Activated CD4-positive, CD25-positive, alpha-beta regulatory T cell treated with anti-CD3 and anti-CD28 coated beads, Interleukin-2, amount 50 U/mL, for 24 hours (primary cell): ENCODE measurements around the gene GRAMD1B.
A peak's percentile ranks its signal among the peaks of the same experiment; 100 is the strongest.

Experiments used
- ATAC-seq, 2 donors: fragments of 150-1000 bp; cut with Tn5 transposase; one replicate each; pipeline ENCODE4 v1.10.0; 2021; ENCODE audit warnings: mild to moderate bottlenecking in 1 of 2, moderate library complexity in 1 of 2

GRAMD1B gene

DNA sequence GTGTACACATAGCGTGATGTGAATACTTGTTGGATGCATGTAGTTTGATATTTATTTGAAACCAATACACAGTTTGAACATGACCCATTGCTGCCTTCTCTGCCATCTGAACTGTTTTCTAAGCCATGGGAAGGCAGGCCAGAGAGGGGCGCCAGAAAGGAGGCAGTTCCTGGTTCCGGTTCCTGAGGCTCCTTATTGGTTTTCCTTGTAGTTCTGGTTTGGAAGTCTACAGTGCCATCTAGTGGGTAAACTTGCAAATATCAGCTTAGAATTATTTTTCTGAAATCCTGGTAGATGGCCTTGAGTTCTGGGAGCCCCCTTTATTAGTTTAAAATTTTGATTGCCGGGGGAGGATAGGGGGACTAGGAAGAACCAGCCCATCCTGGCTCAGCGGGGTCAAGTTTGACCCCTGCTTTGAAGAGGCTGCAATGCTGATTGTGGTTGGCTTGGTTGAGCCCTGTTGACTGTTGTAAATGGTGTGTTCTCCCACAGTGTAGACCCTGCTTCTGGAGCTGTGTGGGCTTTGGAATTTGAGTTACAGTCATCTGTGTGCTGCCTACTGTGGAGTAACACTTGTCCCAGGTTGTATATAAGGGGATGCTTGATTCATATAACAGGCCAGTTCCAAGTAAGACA is 48.4 kb downstream of the GRAMD1B start:
- ATAC-seq = peak; percentile 44 to 48

DNA sequence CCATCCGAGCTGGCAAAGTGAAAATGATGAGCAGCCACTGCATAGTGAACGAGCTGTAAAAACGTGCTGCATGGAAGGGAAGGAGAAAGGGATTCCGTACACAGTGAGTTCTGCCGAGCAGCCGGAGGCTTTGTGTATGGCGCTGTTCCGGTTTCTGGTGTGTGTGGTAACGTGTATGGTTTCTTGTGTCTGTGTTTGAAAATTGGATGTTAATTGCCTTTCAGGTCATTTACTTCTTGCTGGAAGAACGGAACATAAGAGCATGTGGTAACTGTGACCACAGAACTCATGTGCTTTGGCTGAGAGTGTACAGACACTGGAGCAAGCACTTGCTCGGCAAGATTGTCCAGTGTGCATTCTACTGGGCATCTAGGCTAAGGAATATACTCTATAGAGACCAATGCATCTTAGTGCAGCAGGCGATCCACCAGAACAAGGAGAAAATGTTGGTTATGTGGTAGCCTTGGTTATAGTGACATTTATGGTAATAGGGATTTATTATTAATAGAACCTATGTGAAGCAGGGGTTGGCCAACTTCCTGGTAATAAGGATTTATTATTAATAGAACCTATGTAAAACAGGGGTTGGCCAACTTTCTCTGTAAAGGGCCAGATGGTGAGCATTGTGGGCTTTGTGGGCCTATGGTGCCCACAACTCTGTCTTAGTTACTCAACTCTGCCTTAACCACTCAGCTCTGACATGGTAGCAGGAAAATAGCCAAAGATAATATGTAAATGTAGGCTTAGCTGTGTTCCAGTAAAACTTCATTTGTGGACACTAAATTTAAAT is 49.2 kb downstream of the GRAMD1B start:
- peak in 1 of 2 donors; percentile 58 for ATAC-seq

DNA sequence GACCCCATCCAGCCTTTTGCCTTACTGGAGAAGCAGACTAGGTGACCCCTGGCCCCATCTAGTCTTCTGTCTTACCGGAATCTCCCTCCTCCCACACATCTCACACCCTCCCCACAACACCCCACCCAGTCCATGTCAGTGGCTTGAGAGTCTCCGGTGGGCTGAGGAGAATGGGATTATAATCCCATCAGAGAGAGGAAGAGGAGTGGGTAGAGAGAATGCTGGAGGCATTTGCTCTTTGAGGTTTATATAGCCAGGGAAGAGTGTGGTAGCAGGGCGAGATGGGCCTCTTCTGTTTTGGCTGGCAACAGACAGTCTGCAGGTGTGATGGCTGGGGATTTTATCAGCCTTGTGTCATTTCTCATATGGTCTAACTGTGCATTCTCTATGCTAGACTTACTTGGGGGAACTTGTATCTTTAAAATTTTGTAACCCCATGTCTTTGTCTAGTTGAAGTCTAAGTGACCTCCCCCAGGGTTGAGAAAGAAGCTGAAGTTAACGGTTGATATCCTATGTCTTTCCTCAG is 50.3 kb downstream of the GRAMD1B start:
- ATAC-seq = no peak

DNA sequence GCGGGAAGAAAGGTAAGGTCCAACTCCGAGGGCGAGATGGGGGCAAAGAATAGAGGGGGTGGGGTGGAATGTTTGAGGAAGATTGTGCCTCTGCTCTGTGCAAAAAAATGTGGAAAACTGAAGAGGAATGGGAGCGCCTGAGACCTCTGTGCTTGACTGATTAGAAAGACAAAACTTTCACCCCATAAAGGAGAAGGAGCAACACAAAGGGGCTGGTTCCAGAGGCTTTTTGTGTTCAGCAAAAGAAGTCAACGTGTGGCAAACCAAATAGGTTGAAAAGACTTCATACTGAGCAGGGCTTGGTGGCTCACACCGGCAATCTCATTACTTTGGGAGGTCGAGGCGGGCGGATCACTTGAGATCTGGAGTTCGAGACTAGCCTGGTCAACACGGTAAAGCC is 50.8 kb downstream of the GRAMD1B start:
- ATAC-seq = no peak

DNA sequence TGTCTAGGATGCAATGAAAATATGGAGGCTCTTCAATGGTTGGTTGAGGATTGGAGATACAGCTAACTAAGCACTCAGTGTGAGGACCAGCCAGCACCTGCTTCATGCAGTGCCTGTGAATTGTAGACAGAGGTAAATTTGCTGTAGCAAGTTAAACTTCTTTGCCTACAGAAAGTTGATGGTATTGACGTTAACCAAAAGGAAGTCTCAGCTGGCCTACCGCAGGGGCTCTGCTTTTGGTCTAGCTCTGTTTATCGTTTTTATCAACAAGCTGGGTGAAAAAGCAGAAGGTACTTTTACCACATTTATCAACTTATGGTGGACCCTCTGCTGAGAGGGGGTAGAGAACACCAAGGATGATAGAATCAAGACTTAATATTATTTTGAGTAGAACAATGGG is 51.6 kb downstream of the GRAMD1B start:
- ATAC-seq = no peak

DNA sequence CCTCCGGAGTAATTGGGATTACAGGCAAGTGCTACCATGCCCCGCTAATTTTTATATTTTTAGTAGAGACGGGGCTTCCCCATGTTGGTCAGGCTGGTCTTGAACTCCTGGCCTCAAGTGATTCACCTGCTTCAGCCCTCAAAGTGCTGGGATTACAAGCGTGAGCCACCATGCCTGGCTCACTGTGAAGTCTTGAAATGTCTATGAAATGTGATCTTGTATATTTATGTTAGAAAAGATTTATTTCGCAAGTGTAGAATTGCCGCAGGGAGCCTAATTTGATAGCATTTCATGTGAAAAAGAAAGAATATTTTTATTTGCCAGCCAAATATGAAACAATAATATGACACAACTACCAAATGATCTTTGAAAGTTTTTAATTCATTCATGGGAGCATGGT is 52.1 kb downstream of the GRAMD1B start:
- ATAC-seq = no peak

DNA sequence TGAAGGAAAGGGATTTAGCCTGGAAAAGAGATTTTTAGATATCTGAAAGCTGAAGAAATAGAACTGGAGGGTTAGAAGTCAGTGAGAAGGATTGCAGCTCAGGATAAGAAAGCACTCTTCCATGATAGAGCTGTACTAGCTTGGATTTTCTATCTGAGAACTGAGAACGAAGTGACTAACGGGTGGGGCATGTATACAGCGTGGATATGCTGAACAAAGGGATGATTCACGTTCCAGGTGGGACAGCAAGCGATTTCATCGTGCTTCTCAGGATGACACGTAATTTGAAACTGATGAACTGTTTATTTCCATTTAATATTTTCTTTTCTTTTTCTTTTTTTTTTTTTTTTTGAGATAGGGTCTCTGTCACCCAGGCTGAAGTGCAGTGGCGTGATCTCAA is 53.0 kb downstream of the GRAMD1B start:
- ATAC-seq = peak in 1 of 2 donors; percentile 48

DNA sequence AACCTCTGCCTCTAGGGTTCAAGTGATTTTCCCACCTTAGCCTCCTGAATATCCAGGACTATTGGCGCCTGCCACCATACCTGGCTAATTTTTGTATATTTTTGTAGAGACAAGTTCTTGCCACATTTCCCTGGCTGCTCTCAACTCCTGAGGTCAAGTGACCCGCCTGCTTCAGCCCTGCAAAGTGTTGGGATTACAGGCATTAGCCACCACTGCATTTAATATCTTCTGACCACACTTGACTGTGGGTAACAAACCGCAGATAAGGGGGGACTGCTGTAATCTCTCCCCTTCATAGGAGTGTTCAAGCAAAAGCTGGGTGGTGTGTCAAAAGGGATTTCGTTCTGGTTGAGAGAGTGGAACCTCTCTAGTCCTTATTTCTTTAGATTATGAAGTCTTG is 53.4 kb downstream of the GRAMD1B start:
- ATAC-seq = no peak

DNA sequence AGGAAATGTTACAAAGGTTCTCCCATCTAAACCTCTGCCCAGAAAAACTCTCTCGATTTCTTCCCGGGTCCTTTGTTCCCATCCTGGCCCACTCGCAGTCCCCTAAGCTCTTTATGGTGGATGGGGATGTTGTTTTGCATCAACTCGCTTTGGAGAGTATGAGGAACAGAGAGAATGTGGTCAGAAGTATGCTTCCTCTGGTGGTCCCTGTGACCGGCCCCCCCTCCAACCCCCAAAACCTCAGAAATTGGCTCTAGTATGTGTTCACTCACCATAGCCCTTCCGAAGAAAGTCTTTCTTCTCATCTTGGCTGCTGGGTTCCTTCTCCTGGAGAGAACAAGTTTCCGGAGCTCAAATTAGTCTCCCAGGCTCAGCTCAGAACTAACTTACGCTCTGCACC is 54.4 kb downstream of the GRAMD1B start:
- ATAC-seq = no peak

DNA sequence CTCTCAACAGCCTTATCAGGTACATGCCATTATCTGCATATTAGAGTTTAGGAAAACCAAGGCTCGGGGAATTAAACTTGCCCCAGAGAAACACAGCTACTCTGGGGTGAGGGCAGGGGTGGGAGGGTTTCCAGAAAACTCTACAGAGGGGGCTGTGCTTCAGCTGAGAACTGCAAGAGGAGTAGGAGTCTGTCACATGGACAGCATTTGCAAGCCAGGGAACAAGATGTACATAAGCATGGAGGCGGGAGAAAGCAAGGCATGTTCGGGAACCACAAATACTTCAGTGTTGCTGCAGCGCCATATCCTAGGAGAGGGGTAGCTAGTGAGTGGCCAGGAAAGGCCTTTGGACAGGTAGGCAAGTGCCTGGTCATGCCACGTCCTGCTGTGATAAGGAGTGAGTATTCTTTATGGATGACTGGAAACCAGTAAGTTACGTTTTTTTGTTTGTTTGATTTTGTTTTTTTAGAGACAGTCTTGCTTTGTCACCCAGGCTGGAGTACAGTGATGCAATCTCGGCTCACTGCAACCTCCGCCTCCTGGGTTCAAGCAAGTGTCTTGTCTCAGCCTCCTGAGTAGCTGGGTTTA is 57.2 kb downstream of the GRAMD1B start:
- no peak for ATAC-seq

DNA sequence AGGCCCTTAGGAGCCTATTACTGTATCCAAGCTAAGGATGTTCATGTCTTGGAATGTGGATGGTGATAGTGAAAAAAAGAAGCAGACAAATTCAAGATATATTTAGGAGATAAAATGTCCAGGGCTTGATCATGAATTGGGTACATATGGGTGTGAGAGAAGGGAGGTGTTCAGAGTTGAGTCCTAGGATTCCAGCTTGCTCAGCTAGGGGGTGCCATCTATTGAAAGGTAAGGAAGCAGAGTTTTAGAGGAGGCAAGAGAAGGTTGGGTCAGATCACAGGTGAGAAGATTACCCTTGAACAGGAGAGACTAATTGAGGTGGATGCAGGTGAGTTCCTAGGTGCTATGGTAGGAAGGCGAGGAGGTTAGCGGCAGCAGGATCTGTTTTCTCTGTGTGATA is 60.5 kb downstream of the GRAMD1B start:
- no peak for ATAC-seq

DNA sequence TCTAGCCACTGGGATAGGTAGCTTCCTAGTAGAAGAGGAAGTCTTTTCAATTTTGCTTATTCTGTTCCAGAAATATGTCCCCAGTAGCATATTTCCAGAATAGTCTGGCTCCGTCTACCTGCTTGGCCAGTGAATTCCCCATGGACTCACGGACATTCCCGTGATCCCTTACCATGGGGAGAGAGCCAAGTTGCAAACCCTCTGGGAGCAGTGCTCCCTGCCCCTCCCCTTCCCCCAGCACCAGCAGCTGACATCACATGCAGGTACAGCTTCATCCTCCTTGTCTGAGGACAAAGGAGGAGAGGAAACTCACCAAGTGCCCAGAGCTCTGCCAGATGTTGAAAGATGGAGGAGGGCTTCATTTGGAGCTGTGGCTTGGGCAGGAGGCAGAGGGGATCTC is 61.2 kb downstream of the GRAMD1B start:
- ATAC-seq = no peak

DNA sequence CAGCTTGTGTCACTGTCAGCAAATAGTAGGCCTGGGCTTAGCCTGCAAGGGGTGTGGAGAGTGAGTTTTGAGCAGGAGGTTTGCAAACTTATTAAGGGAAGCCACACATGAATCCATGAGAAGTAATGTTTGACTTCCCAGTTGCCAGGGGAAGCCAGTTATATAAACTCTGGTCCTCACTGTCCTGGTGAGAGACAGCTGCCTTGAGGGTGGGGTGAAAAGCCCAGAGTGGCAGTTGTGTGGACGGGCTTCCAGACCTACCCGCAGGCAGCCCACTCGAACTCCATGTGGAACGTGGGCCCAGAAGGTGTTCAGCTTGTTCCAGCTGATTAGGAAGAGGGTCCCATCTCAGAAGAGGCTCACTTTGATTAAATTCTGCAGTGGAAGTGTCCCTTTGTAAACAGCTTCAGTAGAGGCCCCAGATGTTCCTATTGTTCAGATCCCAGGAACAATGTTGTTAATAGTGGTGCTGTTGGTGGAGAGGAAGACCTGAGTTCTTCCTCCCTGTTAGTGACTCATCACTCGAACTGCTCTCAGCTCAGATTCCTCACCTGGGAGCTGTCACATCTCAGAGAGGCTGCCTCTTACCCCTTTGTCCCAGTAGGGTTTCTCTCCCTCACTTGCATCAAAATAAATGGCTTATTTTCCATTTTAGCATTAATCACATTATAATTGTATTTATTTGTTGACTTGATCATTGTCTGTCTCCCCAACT is 63.4 kb downstream of the GRAMD1B start:
- ATAC-seq = no peak

DNA sequence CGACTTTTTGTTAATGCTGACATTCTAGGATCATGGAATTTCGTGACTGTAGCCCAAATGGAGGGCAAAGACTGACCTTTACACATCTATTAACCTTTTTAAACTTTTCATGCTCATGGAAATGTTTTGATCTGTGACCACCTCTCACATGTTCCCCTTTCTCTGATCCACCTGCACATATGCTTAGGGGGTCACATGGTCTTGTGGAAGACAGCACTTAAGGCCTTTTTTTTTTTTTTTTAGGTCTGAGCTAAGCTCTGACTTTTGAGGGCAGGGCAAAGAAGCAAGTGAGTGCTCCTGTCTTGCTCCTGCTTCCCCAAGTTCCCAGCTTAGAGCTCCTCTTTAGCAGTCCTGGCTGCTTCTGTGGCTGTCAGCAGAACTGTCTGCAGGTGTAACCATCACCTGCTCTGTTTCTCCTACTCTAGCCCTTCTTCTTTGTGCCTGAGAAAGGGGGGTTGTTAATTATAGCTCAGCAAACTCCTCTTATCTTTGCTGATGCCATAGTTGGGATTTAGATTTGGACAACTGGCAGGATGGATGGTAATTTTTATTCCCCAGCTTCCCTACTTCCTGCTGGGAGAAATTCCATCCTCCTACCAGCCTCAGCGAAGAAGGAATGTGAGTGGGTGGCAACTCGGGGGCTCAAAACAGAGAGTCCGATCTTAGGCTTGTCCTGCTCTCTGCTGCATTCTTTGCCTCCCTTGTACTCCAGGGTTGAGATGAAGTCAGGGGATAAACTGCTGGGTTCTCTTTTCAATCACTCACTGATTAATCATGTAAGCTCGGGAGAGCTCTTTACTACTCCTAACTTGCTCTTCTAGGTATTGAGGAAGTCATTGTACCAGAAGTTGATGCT is 64.4 kb downstream of the GRAMD1B start:
- ATAC-seq = no peak

DNA sequence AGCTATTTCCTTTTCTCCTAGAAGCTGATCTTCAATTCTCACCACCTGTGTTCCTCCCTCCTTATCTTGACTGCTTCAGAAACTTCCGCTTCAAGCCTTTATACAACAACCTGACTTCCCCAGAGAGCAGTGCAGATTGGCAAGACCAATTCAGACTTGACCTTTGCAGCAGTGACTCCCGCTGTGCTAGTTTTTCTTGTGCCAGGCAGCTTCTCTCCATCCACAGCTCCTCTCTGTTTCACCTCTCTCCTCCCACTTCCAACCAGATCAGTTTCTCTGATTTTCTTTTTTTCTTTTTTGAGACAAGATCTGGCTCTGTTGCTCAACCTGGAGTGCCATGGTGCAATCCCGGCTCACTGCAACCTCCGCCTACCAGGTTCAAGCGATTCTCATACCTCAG is 74.3 kb downstream of the GRAMD1B start:
- ATAC-seq = no peak

DNA sequence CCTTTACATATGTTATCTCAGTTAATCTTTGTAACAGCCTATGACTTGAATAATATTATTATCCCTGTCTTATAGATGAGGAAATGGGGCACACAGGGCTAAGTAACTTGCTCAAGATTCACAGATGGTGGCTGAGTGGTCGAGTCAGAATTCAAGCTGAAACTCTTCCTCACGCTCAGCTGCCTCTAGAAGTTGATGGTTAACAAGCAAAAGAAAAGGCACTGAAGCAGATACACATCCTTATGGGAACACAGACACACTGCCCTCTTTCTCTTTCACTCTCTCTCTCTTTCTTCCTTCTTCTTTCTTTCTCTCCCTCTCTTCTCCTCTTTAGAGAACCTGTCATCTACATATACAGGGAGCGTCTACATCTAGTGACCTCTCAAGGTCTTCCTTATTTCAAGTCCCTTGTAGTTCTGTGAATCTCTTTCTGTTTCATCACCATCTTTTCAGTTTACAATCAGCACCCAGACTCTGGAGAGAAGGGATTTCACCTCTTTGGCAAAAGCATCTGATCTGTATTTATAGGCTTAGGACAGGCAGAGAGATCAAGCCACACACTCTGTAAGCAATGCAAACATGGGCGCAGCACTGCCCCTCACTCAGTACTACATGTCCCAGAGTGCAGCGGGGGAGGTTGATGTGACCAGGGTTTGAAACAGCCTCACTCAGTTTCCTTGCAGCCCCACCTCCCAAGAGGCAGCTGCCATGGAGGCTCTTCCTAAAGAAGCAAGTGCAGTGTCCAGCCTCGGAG is 75.7 kb downstream of the GRAMD1B start:
- no peak for ATAC-seq

DNA sequence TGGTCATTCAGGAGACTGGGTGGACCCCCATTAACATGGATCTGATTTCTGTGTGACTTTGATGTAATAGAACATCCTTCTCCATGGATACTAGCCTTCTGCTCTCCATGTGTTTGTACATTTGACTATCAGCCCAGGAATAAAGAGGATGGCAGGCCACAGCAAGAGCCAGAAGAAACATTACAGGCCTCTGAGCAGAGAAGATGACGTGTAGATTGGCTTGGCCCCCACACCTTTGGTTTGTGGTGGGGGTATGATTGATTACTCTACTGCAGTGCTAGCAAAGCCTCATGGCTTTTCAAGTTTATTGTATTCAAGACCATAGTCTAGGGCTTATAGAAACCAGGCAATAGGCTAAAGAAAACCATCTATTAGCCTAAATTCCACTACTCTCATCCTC is 77.0 kb downstream of the GRAMD1B start:
- no peak for ATAC-seq

DNA sequence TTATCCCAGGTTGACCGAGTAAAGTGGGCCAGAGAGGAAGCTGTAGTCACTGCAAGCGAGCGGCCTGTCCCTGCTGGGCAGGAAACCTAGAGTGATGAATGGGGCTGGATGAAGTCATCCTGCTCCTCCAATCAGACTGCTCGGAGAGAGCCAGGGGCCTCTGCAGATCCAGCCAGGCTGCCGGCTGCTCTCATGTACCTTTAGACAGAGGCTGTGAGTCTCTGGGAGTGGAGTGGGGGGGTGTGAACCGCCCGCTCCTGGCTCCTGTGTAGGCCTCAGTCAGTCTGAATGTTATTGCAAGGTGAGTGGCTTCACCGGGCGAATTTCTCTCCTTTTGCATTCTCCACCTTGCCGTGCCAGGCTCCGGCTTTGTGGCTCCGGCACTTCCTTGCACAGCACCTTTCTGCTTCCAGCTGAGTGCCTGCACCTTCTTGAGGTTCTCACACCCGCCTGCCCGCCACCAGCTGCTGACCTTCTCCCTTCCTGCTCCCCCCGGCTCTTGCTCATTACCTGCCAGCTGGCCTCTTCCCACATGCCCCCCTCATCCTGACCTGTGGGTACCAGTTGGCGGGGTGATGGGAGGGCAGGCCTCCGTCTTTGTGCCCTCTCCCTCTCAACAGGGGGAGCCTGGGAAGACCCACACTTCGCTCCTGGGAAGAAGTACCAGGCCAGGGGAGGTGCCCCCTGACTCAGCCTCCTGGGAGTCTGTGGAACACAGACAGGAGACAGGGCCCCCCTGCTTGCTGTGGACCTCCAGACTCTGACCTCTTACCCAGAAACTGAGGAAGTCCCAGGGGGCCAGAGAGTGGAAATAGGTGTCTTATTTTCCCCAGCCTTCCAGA is 79.9 kb downstream of the GRAMD1B start:
- ATAC-seq = no peak

DNA sequence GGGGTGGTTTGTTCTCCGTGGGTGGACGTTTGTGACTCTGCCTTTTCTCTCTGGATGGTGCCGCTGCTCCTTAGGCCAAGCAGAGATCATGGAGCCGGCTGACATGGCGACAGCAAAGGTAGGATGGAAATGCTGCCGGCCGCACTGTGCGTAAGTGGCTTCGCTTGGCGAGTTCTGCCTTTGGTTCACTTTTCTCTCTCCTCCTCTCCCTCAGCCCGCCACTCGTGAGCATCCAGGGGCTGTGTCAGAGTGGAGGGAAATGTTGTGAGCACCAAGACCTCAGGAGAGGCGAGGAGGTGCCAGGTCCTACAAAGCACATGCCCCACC is 80.5 kb downstream of the GRAMD1B start:
- no peak for ATAC-seq

DNA sequence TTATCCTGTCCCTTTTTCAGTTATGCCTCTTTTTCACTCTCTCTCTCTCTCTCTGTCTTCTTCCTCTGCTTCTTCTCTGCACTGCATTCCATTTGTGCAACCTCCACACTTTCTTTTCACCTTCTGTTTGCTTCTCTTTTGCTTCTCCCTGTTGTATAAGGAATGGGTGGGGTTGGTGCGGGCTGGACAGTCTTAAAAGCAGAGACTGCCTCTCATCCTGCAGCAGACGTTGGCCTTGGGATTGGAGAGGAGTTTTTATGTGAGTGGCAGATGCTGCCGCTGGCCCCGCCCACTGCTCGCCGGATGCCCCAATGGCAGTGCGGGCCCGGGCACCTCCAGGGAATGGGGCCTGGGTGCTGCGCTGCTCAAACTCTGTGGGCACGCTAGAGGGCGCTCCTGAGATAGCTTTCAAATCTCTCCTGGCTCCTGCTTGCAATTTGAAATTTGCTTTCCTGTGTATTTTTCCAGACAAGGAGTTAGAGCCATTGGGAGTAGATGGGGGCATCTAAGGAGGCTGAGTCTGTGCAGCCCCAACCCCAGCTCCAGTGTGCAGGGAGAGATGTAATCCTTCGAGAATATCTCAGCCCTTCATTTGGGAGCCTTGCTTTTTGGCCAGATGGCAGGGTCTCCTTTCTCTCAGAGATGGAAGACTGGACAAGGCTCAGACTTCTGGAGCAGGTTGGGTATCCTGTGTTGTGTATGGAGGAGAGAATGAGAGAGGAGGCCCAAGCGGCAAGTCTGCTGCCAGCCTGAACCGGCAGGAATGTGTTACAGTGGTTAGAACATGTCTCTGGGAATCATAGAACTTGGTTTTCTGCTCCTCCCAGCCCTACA is 81.2 kb downstream of the GRAMD1B start:
- ATAC-seq = peak; percentile 86 to 93
